Measurements from ENCODE around the gene ISG20L2. TPM values are rescaled to one million over a fixed set of nuclear protein-coding genes. Genes with fewer than 3 reads are reported as not detected.
"Not testable (repeated sequence)": the region's sequence is repeated elsewhere in the genome, so short reads cannot be mapped to it uniquely, and the experiment has no call there.

The ISG20L2 gene
- total and polyA plus RNA-seq, 5 donors from 2014 or later, result 15.8 to 76.7 (median 17.7) TPM

DNA sequence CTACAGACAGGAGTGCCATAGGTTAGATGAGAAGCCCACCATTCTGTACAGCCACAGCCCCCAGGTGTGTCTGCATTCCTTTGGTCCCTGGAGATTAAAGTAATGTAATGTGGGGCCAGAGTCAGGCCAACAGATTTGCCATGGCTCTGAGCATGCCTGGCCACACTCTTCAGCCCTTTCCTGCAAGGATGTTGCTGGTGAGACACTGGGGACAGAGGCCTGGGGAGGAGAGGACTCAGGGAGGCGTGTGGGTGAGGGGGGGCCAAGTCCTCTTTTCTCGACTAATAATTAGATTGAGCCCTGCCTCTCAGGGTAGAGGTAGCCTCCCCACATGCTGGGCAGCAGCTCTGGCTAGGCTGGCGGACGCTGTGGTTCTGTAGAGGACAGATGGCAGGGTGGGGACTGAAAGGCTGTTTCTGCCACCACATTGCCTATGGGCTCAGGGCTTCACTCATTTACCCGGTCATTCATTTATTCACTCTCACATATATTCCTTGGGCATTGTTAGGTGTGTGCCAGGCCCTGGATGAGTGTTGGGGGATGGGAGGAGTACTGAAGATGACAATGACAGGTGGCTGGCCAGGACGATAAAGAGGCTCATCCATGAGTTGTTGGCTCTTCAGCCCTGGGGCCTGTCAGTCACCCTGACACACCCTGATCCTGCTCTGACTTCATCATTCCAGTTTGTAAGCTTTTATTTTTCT is 31.7 kb upstream of the ISG20L2 start:
- Mint-ChIP-seq H3K4me1 (peaks cover 0 to 8% (median 3%) of the 10 kb centered on the region in 4 donors), H3K36me3 (peaks cover 4% of the 10 kb centered on the region), H3K9me3 (no peaks in the 10 kb centered on the region), H3K27ac (no peak overlapping the region), H3K27me3 (no peaks in the 10 kb centered on the region), H3K4me3 (no peak overlapping the region)
- Histone ChIP-seq H3K9me3 (ENCODE audit: control insufficient read depth in 2 of 2, low read length in 2 of 2) (no peaks in the 10 kb centered on the region), H3K4me3 (ENCODE audit: low read depth, low read length) (no peak overlapping the region), H3K27me3 (ENCODE audit: control insufficient read depth, insufficient read depth, low read length) (no peaks in the 10 kb centered on the region), H3K4me1 (ENCODE audit: control insufficient read depth, insufficient read depth, low read length, poor library complexity, severe bottlenecking) (no peaks in the 10 kb centered on the region), H3K27ac (ENCODE audit: insufficient read depth, low read length, poor library complexity, severe bottlenecking) (no peak overlapping the region), H3K36me3 (ENCODE audit: control insufficient read depth, insufficient read depth, low read length) (no peaks in the 10 kb centered on the region)
- ATAC-seq (ENCODE audit: low read depth in 2 of 2) (no peak), DNase-seq (no peak)

DNA sequence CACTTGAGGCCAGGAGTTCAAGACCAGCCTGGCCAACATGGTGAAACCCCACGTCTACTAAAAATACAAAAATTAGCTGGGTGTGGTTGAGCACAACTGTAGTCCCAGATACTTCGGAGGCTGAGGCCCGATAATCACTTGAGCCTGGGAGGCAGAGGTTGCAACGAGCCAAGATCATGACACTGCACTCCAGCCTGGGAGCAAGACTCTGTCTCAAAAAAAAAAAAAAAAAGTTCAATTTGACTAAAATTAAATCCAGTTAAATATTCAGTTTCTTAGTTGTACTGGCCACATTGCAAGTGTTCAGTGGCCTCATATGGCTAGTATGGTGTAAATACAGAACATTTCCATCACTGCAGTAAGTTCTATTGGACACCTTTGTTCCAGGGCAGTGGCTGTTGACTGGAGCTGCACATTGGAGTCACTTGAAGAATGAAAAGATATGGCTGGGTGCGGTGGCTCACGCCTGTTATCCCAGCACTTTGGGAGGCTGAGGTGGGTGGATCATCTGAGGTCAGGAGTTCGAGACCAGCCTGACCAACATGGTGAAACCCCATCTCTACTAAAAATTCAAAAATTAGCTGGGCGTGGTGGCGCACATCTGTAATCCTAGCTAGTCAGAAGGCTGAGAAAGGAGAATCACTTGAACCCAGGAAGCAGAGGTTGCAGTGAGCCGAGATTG is 29.1 kb upstream of the ISG20L2 start:
- not testable (repeated sequence) for DNase-seq; H3K4me3 ChIP-seq (ENCODE audit: low read depth, low read length); H3K9me3 ChIP-seq (ENCODE audit: control insufficient read depth in 2 of 2, low read length in 2 of 2); ATAC-seq (ENCODE audit: low read depth in 2 of 2); H3K27ac ChIP-seq (ENCODE audit: insufficient read depth, low read length, poor library complexity, severe bottlenecking); H3K36me3 Mint-ChIP-seq; H3K27me3 Mint-ChIP-seq; H3K27me3 ChIP-seq (ENCODE audit: control insufficient read depth, insufficient read depth, low read length); H3K27ac Mint-ChIP-seq; H3K4me3 Mint-ChIP-seq; H3K4me1 ChIP-seq (ENCODE audit: control insufficient read depth, insufficient read depth, low read length, poor library complexity, severe bottlenecking); H3K9me3 Mint-ChIP-seq; H3K36me3 ChIP-seq (ENCODE audit: control insufficient read depth, insufficient read depth, low read length)
- H3K4me1 Mint-ChIP-seq, result peaks cover 2 to 16% (median 12%) of the 10 kb centered on the region in 4 donors

DNA sequence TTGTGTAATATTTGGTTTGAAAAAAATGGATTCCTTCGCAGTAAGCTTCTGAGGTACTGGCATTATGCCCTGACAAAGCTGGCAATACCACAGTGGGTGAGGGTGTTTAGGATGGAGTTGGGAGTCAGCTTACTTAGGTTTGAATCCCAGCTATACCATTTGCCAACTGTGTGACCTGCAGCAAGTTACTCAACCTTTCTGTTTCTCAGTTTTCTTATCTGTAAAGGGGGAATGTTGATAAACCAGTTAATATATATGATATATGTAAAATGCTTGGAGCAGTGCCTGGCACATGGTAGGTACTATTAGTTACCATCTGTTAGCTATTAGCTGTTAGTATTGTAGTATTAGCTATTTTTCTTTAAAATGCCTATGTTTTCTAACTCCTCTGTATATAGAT is 27.8 kb upstream of the ISG20L2 start:
- Histone ChIP-seq H3K4me3 (ENCODE audit: low read depth, low read length) (no peak overlapping the region), H3K36me3 (ENCODE audit: control insufficient read depth, insufficient read depth, low read length) (no peaks in the 10 kb centered on the region), H3K4me1 (ENCODE audit: control insufficient read depth, insufficient read depth, low read length, poor library complexity, severe bottlenecking) (peaks cover 10% of the 10 kb centered on the region), H3K9me3 (ENCODE audit: control insufficient read depth in 2 of 2, low read length in 2 of 2) (no peaks in the 10 kb centered on the region), H3K27me3 (ENCODE audit: control insufficient read depth, insufficient read depth, low read length) (no peaks in the 10 kb centered on the region), H3K27ac (ENCODE audit: insufficient read depth, low read length, poor library complexity, severe bottlenecking) (no peak overlapping the region)
- Mint-ChIP-seq H3K27me3 (no peaks in the 10 kb centered on the region), H3K9me3 (no peaks in the 10 kb centered on the region), H3K36me3 (peaks cover 4% of the 10 kb centered on the region), H3K4me3 (no peak overlapping the region), H3K4me1 (peaks cover 4 to 26% (median 17%) of the 10 kb centered on the region in 4 donors), H3K27ac (no peak overlapping the region)
- ATAC-seq (ENCODE audit: low read depth in 2 of 2) (no peak), DNase-seq (no peak)

DNA sequence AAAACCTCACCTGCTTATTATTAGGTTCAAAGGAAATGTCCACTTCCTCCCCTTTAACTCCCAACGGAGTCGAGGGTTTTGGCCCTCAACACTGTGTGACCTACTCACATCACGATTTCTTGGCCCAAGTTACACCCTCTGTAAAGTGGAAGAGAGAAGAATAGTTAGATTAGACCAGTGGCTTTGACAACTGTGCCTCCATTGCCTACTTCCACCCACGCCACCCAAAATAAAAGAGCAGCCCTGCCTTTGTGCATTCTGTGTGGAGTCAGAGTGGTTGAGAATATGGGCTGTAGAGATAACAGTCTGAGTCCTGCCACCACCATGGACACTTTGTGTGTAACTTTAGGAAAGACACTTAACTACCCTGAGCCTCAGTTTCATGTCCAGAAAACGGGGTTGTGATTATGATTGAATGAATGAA is 27.0 kb upstream of the ISG20L2 start:
- Mint-ChIP-seq H3K4me3 (peak overlapping the region in 2 of 4 donors; percentile 17 to 44), H3K27me3 (no peaks in the 10 kb centered on the region), H3K4me1 (peaks cover 4 to 27% (median 17%) of the 10 kb centered on the region in 4 donors), H3K9me3 (no peaks in the 10 kb centered on the region), H3K27ac (peak overlapping the region in 1 of 3 donors; percentile 20), H3K36me3 (peaks cover 4% of the 10 kb centered on the region)
- no peak for DNase-seq
- H3K4me3 ChIP-seq (ENCODE audit: low read depth, low read length), result no peak overlapping the region
- H3K9me3 ChIP-seq (ENCODE audit: control insufficient read depth in 2 of 2, low read length in 2 of 2), result no peaks in the 10 kb centered on the region
- H3K4me1 ChIP-seq (ENCODE audit: control insufficient read depth, insufficient read depth, low read length, poor library complexity, severe bottlenecking), result peaks cover 12% of the 10 kb centered on the region
- H3K27ac ChIP-seq (ENCODE audit: insufficient read depth, low read length, poor library complexity, severe bottlenecking), result no peak overlapping the region
- ATAC-seq (ENCODE audit: low read depth in 2 of 2), result no peak
- no peaks in the 10 kb centered on the region for H3K36me3 ChIP-seq (ENCODE audit: control insufficient read depth, insufficient read depth, low read length)
- no peaks in the 10 kb centered on the region for H3K27me3 ChIP-seq (ENCODE audit: control insufficient read depth, insufficient read depth, low read length)

DNA sequence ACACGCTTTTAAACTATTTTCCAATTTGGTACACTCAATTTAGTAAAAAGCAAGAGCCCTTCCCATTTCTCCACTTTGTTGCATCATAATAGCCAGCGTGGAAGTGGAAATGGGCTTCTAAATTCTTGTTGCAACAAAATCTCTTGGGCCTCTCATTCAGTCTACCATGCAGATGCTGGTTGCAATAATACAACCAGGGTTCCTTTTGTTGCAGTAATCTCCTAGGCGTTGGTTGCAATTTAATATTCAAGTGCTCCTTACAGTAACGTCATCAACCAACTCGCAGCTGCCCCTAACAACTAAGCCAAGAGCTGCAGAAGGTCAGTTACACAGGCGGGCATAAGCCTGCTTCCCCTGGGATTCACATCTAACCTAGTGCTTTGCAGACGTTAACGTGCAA is 25.7 kb upstream of the ISG20L2 start:
- no peak overlapping the region for H3K27ac Mint-ChIP-seq
- peaks cover 26% of the 10 kb centered on the region for H3K4me1 ChIP-seq (ENCODE audit: control insufficient read depth, insufficient read depth, low read length, poor library complexity, severe bottlenecking)
- H3K27me3 Mint-ChIP-seq, result no peaks in the 10 kb centered on the region

DNA sequence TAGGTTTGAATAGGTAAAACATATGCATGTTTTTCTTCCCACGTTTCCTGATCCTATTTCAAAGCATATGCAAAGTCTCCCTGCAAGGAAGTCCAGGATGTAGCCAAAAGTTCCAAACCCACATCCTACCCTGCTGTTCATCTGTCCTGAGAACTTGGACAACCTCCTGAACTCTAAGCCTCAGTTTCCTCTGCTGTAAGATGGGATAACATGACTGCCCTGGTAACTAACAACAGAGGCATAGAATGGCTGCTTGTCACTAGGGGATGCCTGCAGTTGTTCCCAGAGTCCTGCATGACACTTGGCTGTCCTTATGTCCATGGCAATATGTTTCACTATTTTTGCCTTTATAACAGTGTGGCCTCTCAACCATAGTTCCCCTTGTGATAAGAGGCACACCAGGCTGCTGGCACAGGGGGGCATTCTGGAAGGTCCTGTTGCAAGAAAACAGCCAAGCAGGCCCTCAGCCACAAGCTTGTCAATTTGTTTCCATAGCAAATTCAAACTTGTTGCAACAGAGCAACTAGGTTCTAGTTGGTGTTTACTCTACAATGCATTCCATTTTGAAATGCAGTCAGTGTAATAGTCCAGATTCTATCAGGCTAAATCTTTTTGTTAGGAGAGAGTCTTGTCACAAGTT is 24.4 kb upstream of the ISG20L2 start:
- peak overlapping the region; percentile 83 for H3K27ac ChIP-seq (ENCODE audit: insufficient read depth, low read length, poor library complexity, severe bottlenecking)
- Mint-ChIP-seq H3K36me3 (no peaks in the 10 kb centered on the region), H3K9me3 (no peaks in the 10 kb centered on the region), H3K4me3 (peak overlapping the region; percentile 93 to 97 (median 94)), H3K27ac (peak overlapping the region; percentile 82 to 93 (median 92)), H3K27me3 (no peaks in the 10 kb centered on the region), H3K4me1 (peaks cover 17 to 49% (median 36%) of the 10 kb centered on the region in 4 donors)
- no peak for ATAC-seq (ENCODE audit: low read depth in 2 of 2)
- no peaks in the 10 kb centered on the region for H3K27me3 ChIP-seq (ENCODE audit: control insufficient read depth, insufficient read depth, low read length)
- H3K4me3 ChIP-seq (ENCODE audit: low read depth, low read length), result peak overlapping the region; percentile 90
- no peaks in the 10 kb centered on the region for H3K9me3 ChIP-seq (ENCODE audit: control insufficient read depth in 2 of 2, low read length in 2 of 2)
- peaks cover 38% of the 10 kb centered on the region for H3K4me1 ChIP-seq (ENCODE audit: control insufficient read depth, insufficient read depth, low read length, poor library complexity, severe bottlenecking)
- H3K36me3 ChIP-seq (ENCODE audit: control insufficient read depth, insufficient read depth, low read length), result no peaks in the 10 kb centered on the region
- DNase-seq, result no peak

More for the DNA sequence above, 25.7 kb upstream of the ISG20L2 start:
- H3K36me3 ChIP-seq (ENCODE audit: control insufficient read depth, insufficient read depth, low read length), result no peaks in the 10 kb centered on the region
- DNase-seq (no peak), ATAC-seq (ENCODE audit: low read depth in 2 of 2) (no peak)
- Mint-ChIP-seq H3K4me1 (peaks cover 12 to 36% (median 24%) of the 10 kb centered on the region in 4 donors), H3K36me3 (peaks cover 4% of the 10 kb centered on the region), H3K4me3 (peak overlapping the region in 1 of 4 donors; percentile 93), H3K9me3 (no peaks in the 10 kb centered on the region)
- H3K27ac ChIP-seq (ENCODE audit: insufficient read depth, low read length, poor library complexity, severe bottlenecking), result no peak overlapping the region
- H3K9me3 ChIP-seq (ENCODE audit: control insufficient read depth in 2 of 2, low read length in 2 of 2), result no peaks in the 10 kb centered on the region
- H3K4me3 ChIP-seq (ENCODE audit: low read depth, low read length), result no peak overlapping the region
- no peaks in the 10 kb centered on the region for H3K27me3 ChIP-seq (ENCODE audit: control insufficient read depth, insufficient read depth, low read length)

DNA sequence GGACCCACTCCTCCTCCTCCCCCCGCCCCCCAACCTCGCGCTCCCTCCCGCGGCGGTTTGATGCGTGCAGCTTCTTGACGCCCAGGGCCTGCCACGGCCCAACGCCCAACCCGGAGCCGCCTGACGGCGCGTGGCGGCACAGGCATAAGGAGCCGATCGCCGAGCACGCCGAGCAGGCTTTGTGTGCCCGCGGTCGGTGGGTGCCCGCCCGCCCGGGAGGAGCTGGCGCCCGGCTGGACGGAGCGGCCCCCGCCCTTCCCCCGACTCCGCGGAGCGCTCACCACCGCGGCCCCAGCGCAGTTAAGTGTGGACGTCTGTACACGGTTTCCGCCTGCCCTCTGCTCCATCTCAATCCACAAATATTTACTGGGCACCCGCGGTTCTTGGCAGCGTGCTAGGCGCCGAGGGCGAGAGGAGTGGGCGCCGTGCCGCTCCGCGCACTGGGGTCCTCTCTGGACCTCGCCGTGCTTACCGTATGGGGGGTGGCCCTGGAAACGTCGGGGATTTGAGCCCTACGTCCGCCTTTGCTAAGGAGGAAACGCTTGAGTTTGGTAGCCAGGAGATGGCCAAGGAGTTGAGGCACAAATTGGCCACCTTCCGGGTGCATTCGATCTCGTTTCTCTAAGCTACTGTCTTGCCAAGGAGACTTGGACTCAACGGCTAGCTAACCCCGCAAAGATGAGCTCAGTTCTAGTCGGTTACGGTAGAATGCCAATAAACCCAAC is 23.4 kb upstream of the ISG20L2 start:
- Histone ChIP-seq H3K4me3 (ENCODE audit: low read depth, low read length) (peak overlapping the region; percentile 90), H3K4me1 (ENCODE audit: control insufficient read depth, insufficient read depth, low read length, poor library complexity, severe bottlenecking) (peaks cover 48% of the 10 kb centered on the region)
- H3K4me1 Mint-ChIP-seq, result peaks cover 22 to 57% (median 43%) of the 10 kb centered on the region in 4 donors

More for the DNA sequence above, 23.4 kb upstream of the ISG20L2 start:
- no peaks in the 10 kb centered on the region for H3K36me3 Mint-ChIP-seq
- DNase-seq (peak; percentile 91 to 98 (median 97)), ATAC-seq (ENCODE audit: low read depth in 2 of 2) (peak; percentile 88 to 91)
- peak overlapping the region; percentile 93 to 97 (median 94) for H3K4me3 Mint-ChIP-seq
- H3K9me3 Mint-ChIP-seq, result no peaks in the 10 kb centered on the region
- H3K27ac Mint-ChIP-seq, result peak overlapping the region; percentile 79 to 93 (median 92)
- H3K27ac ChIP-seq (ENCODE audit: insufficient read depth, low read length, poor library complexity, severe bottlenecking), result peak overlapping the region; percentile 83
- no peaks in the 10 kb centered on the region for H3K27me3 Mint-ChIP-seq
- H3K27me3 ChIP-seq (ENCODE audit: control insufficient read depth, insufficient read depth, low read length), result no peaks in the 10 kb centered on the region
- no peaks in the 10 kb centered on the region for H3K36me3 ChIP-seq (ENCODE audit: control insufficient read depth, insufficient read depth, low read length)
- no peaks in the 10 kb centered on the region for H3K9me3 ChIP-seq (ENCODE audit: control insufficient read depth in 2 of 2, low read length in 2 of 2)

All from CD4-positive, CD25-positive, alpha-beta regulatory T cell (primary cell).